Measurements from ENCODE around the gene DEPDC7. TPM values are rescaled to one million over a fixed set of nuclear protein-coding genes. Genes with fewer than 3 reads are reported as not detected.

DEPDC7 gene
- total RNA-seq, 1 donor, result 14.5 TPM

DNA sequence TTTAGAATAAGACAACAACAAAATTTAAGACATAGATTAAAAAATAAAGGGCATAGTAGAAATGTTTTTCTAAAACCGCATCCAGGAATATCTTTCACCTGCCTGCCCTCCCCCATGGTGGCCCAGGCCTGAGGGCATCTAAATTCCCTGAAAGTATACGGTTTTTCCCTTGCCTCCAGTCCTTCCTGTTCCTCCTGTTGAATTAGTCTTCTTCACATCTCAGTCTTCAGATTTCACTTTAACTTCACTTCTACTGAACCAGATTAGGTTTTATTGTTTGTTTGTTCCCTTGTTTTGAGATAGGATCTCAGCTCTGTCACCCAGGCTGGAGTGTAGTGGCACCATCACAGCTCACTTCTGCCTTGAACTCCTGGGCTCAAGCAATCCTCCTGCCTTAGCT, 33.1 kb upstream of the DEPDC7 start:
- no peak overlapping the region for H2AFZ ChIP-seq (ENCODE audit: low read length)
- no peaks in the 10 kb centered on the region for H3K9me3 ChIP-seq (ENCODE audit: low read depth, low read length)
- H3K4me1 ChIP-seq (ENCODE audit: insufficient read depth, low read length), result no peaks in the 10 kb centered on the region
- H3K4me3 ChIP-seq (ENCODE audit: insufficient read depth, low read length), result no peak overlapping the region
- TF ChIP-seq, protein P1, sequence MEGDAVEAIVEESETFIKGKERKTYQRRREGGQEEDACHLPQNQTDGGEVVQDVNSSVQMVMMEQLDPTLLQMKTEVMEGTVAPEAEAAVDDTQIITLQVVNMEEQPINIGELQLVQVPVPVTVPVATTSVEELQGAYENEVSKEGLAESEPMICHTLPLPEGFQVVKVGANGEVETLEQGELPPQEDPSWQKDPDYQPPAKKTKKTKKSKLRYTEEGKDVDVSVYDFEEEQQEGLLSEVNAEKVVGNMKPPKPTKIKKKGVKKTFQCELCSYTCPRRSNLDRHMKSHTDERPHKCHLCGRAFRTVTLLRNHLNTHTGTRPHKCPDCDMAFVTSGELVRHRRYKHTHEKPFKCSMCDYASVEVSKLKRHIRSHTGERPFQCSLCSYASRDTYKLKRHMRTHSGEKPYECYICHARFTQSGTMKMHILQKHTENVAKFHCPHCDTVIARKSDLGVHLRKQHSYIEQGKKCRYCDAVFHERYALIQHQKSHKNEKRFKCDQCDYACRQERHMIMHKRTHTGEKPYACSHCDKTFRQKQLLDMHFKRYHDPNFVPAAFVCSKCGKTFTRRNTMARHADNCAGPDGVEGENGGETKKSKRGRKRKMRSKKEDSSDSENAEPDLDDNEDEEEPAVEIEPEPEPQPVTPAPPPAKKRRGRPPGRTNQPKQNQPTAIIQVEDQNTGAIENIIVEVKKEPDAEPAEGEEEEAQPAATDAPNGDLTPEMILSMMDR (IDR thresholded peaks at IDR 0.05; ENCODE audit: extremely low read depth, low read depth, low read length), result no peak
- H3K4me2 ChIP-seq (ENCODE audit: insufficient read depth, low read length), result no peak overlapping the region
- no peaks in the 10 kb centered on the region for H3K27me3 ChIP-seq (ENCODE audit: insufficient read depth, low read length)
- no peak overlapping the region for H3K27ac ChIP-seq (ENCODE audit: low read depth, low read length)
- no peaks in the 10 kb centered on the region for H4K20me1 ChIP-seq (ENCODE audit: insufficient read depth, low read length)
- H3K79me2 ChIP-seq (ENCODE audit: insufficient read depth, low read length), result no peaks in the 10 kb centered on the region
- DNase-seq (ENCODE audit: insufficient read length, low spot score, missing footprints), result no peak
- no peaks in the 10 kb centered on the region for H3K36me3 ChIP-seq (ENCODE audit: insufficient read depth, low read length)

DNA sequence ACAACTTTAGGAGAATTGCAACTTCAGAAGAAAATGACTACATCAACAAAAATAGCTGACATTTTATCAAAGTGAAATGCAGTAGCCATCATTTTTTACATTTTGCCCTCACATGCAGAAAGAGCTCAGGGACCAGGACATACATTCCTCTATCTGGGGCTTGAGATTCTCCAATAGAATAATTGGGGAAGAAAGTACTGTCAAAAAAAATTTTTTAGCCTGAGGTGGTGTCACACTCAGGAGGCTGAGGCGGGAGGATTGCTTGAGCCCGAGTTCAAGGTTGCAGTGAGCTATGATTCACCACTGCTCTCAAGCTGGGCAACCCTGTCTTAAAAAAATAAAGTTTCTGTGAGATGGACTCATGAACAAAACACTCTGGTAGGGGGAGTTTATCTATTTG, 32.2 kb upstream of the DEPDC7 start:
- TF ChIP-seq, protein P1 (IDR thresholded peaks at IDR 0.05; ENCODE audit: extremely low read depth, low read depth, low read length), result no peak
- no peak overlapping the region for H2AFZ ChIP-seq (ENCODE audit: low read length)

DNA sequence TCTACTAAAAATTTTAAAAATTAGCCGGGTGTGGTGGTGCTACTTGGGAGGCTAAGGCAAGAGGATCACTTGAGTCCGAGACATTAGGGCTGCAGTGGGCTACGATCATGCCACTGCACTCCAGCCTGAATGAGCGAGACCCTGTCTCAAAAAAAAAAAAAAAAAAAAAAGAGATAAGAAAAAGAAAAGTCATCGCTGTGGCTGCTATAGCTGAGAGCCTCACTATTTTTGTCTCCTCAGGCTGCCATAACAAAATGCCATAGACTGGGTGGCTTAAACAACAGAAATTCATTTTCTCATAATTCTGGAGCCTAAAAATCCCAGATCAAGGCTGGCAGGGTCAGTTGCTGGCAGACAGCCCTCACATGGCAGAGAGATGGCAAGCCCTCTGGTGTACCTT, 30.1 kb upstream of the DEPDC7 start:
- Histone ChIP-seq H3K27ac (ENCODE audit: low read depth, low read length) (no peak overlapping the region), H4K20me1 (ENCODE audit: insufficient read depth, low read length) (no peaks in the 10 kb centered on the region), H3K36me3 (ENCODE audit: insufficient read depth, low read length) (no peaks in the 10 kb centered on the region), H3K79me2 (ENCODE audit: insufficient read depth, low read length) (no peaks in the 10 kb centered on the region), H3K9me3 (ENCODE audit: low read depth, low read length) (no peaks in the 10 kb centered on the region), H3K27me3 (ENCODE audit: insufficient read depth, low read length) (no peaks in the 10 kb centered on the region), H3K4me1 (ENCODE audit: insufficient read depth, low read length) (no peaks in the 10 kb centered on the region), H3K4me3 (ENCODE audit: insufficient read depth, low read length) (no peak overlapping the region), H3K4me2 (ENCODE audit: insufficient read depth, low read length) (no peak overlapping the region), H2AFZ (ENCODE audit: low read length) (no peak overlapping the region)
- DNase-seq (ENCODE audit: insufficient read length, low spot score, missing footprints), result no peak
- TF ChIP-seq, protein P1 (IDR thresholded peaks at IDR 0.05; ENCODE audit: extremely low read depth, low read depth, low read length), result no peak

More for the DNA sequence above, 32.2 kb upstream of the DEPDC7 start:
- Histone ChIP-seq H3K4me2 (ENCODE audit: insufficient read depth, low read length) (no peak overlapping the region), H4K20me1 (ENCODE audit: insufficient read depth, low read length) (no peaks in the 10 kb centered on the region), H3K9me3 (ENCODE audit: low read depth, low read length) (no peaks in the 10 kb centered on the region), H3K4me3 (ENCODE audit: insufficient read depth, low read length) (no peak overlapping the region), H3K27me3 (ENCODE audit: insufficient read depth, low read length) (no peaks in the 10 kb centered on the region), H3K36me3 (ENCODE audit: insufficient read depth, low read length) (no peaks in the 10 kb centered on the region), H3K4me1 (ENCODE audit: insufficient read depth, low read length) (no peaks in the 10 kb centered on the region), H3K27ac (ENCODE audit: low read depth, low read length) (no peak overlapping the region), H3K79me2 (ENCODE audit: insufficient read depth, low read length) (no peaks in the 10 kb centered on the region)
- no peak for DNase-seq (ENCODE audit: insufficient read length, low spot score, missing footprints)

DNA sequence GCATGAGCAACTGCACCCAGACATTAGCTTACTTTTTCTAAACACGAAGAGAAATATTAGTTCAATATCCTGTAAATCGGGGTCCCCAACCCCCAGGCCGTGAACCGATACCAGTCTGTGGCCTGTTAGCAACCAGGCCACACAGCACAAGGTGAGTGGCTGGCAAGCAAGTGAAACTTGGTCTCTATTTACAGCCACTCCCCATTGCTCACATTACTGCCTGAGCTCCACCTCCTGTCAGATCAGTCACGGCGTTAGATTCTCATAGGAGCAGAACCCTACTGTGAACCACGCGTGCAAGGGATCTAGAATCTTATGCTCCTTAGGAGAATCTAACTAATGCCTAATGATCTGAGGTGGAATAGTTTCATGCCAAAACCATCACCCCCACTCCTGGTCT, 27.8 kb upstream of the DEPDC7 start:
- H4K20me1 ChIP-seq (ENCODE audit: insufficient read depth, low read length), result no peaks in the 10 kb centered on the region
- no peaks in the 10 kb centered on the region for H3K36me3 ChIP-seq (ENCODE audit: insufficient read depth, low read length)
- H3K4me3 ChIP-seq (ENCODE audit: insufficient read depth, low read length), result no peak overlapping the region
- no peaks in the 10 kb centered on the region for H3K27me3 ChIP-seq (ENCODE audit: insufficient read depth, low read length)
- no peak for DNase-seq (ENCODE audit: insufficient read length, low spot score, missing footprints)
- H3K9me3 ChIP-seq (ENCODE audit: low read depth, low read length), result peaks cover 3% of the 10 kb centered on the region
- H3K79me2 ChIP-seq (ENCODE audit: insufficient read depth, low read length), result no peaks in the 10 kb centered on the region
- no peak overlapping the region for H2AFZ ChIP-seq (ENCODE audit: low read length)
- no peak overlapping the region for H3K4me2 ChIP-seq (ENCODE audit: insufficient read depth, low read length)
- no peaks in the 10 kb centered on the region for H3K4me1 ChIP-seq (ENCODE audit: insufficient read depth, low read length)
- TF ChIP-seq, protein P1 (IDR thresholded peaks at IDR 0.05; ENCODE audit: extremely low read depth, low read depth, low read length), result no peak
- H3K27ac ChIP-seq (ENCODE audit: low read depth, low read length), result no peak overlapping the region
